NCI-H748 (cell line): ENCODE results near the gene CDS2.

Experiments used
- DNase-seq: peaks from one replicate; lab custom pipeline; 2025; ENCODE audit not compliant: unreplicated experiment; lab: John Stamatoyannopoulos, UW

Gene CDS2

GRCh38 chr20:5153152-5153467 lies 26.3 kb downstream of the CDS2 start:
- DNase-seq, result no peak

DNA sequence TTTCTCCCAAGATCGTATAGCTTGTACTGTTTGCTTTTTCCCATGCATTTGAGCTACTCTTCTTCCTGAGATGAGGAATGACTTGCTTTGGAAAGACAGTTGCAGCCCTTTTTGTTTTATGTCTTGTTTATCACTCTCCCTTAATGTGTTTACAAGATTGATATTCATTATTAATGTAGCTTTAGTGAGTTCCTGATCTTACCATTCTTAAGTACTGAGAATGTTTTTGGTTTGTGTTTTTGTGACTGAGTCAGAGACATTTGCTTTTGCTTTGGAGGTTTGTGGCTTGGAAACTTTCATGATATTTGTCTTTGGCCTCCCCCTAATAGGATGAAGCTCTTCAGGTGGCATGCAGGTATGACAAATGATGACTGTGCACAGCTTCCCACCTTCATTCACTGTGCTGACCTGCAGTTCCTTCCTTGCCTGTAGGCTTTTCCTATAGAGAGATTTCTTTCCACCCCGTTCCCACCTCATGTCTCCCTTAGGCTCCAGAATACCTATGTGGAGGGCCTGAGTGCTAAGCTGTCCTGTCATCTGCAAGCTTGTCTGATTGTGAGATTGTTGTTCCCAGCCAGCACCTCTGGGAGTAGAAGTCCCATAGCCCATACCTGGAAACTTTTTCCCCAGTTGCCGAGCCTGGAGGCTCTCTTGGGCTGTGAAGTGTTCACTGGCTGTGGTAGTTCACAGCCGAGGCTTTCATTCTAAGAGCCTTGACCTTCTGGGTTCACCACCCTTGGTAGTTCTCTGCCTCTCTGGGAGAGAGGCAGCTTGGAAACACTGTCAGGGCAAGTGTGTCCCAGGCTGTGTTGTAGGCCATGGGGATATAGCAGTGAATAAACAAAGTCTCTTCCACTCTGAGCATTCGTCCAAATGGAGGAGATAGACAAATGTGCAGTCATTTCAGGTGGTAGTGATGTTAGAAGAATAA lies 27.1 kb downstream of the CDS2 start:
- no peak for DNase-seq

- no peak for DNase-seq
Measured at GRCh38 chr20:5154543-5154925, 27.7 kb downstream of the CDS2 start.

DNA sequence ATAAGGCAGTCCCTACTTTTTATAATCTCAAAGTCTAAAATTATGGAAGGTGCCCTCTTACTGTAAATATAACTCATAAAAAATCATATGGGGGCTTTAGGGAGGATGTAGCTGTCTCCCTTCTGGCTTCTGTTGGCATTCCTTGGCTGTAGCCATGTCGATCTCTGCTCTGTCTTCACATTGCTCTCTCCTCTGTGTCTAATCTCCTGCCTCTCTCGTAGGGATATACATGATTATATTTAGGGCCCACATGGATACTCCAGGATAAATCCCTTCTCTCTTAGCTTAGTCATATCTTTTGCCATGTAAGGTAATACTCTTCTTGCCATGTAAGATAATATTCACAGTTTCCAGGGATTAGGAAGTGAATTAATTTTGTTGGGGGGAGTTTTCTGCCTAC lies 28.6 kb downstream of the CDS2 start:
- DNase-seq, result no peak

DNA sequence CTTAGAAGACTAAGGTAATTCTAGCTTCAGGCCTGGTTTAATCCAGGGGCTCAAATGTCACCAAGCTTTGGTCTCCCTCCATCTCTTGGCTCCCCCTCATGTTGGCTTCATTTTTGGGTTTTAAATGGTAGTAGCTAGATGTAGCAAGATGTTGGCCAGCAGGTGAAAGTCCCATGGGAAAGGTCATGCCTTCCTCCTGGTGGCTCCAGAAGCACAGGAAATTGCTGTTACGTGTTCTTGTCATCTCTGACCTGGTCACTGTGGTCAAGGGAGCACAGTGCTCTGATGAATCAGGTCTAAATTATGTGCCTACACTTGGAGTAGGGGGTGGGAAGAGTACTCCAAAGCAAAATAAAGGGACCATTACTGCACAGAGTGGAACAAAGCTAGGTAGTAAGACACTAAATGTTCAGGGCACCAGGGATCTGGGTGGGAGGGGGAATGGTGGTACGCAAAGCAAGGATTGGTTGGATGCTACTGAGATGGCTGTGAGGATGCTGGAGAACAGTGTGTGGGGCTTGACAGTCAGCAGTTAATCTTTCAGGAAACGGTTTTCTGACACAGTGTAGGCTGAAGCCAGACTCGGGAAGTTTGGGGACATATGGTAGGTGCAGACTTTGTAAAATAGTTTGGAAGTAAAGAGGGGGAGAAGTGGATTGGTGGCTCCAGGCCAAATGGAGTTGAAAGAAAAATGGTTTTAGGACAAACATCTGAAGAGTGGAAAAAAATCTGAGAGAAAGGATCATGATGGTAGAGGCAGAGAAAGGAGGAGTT lies 30.1 kb downstream of the CDS2 start:
- no peak for DNase-seq

DNA sequence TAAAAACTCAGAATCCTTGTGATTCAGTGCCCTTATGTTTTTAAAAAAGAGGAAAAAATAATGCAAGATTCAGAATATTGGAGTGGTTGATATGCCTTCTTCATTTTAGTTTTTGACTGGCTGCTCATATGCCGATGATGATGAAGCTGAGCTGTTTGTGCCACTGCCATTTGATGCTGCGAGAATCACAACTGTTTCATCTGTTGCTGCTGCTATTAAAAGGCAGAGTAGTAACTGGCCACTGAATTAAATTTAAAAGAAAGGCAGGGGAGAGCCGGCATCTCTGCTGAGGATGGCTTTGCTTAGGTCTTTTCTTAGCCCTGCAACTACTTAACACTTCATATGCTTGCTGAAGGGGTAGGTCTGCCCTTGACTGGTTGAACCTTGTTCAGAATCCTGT lies 33.1 kb downstream of the CDS2 start:
- no peak for DNase-seq

DNA sequence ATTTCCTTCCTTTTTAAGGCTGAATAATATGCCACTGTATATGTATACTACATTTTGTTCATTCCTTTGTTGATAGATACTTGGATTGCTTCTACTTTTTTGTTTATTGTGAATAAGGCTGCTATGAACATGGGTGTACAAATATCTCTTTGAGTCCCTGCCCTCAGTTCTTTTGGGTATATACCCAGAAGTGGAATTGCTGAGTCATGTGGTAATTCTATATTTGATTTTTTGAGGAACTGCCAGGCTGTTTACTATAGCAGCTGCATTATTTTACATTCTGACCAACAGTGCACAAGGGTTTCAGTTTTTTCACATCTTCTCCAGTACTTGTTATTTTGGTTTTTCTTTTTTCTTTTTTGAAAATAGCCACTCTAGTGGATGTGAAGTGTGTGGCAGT lies 34.1 kb downstream of the CDS2 start:
- DNase-seq, result no peak

DNA sequence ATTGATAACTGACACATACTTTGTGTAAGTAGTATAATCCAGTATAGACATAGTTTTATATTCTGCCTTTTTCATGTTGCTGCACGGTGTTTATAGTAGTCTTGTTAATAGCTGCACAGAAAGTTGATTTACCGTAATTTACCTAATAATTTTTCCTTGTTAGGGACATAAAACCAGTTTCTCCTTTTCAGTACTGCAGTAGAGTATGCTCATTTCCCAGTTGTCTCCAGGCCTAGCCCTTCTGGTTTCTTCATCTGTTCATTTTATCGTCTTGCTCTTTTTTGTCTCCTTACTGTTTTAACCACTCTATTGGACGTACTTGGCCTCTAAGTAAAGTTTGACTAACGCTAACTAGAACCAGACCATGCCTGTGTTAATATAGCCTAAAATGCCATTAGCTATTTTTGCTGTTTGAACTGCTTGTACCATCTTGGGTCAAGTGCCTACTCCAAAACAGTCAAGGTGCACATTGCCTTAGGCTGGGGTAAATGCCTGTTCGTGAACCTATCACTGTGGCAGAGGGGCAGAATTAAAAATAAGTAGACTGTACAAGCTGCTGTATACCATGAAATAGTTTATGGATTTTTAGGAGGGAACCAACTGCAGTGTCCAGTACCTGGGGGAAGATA lies 34.8 kb downstream of the CDS2 start:
- no peak for DNase-seq

DNA sequence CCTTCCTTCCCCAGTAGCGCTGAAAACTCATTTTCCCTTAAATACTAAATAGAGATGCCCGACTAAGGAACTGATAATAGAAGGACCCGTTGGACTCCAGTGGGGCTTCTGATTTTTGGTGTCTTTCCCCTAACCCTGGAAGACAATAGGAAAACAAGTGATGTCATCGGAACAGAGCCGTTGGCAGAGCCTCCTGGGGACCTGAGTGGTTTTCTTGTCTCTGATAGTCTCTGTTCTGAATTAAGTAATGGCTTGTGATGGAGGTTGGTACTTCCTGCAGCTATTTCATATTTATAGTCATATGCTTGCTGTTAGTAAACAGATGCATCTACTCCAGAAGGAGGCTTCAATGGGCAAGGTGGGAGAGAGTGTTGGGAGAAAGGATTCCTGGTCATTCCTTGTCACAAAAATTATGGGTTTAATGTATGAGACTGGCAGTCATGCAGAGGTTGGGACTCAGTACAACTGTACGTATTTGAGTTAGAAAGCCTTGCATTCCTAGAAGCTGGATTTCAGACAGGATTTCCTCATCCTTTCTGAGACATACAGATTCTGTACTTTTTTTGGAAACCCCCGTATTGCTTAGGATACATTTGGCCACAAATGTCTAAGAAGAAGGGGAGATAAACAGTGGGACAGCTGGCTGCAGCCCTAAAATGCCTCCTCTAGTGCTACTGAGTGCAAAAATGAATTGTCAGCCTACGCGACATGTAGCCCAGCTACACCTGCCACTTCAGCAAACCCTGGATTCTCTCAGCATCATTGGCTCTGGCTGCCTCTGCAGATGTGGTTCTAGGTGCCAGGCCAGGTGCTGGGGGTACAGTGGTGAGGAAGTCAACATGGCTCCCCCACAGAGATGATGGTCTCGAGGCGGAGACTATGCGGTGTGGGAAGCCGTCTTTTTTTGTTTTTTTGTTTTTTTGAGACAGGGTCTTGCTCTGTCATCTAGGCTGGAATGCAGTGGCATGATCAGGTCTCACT lies 38.1 kb downstream of the CDS2 start:
- DNase-seq, result no peak

GRCh38 chr20:5168651-5169396 lies 42.0 kb downstream of the CDS2 start:
- peak; percentile 18 for DNase-seq

DNA sequence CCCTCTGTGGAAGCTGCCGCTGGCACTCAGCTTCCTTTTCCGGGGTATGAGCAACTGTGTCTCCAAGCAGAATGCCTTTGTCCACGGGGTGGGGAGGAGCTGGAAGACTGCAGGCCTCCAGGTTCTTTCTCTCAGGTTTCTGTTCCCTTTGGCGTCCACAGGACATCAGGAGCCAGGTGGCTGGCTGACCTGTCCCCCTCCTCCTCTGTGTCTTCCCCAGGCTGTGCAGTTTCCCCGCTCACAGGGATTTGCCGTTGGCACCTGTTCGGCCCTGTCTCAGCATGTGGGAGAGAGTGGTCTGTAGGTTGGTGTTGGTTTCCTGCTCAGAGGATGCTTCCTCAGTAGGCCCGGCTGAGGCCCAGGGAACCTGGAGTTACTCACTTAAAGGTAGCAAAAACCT lies 43.5 kb downstream of the CDS2 start:
- no peak for DNase-seq

DNA sequence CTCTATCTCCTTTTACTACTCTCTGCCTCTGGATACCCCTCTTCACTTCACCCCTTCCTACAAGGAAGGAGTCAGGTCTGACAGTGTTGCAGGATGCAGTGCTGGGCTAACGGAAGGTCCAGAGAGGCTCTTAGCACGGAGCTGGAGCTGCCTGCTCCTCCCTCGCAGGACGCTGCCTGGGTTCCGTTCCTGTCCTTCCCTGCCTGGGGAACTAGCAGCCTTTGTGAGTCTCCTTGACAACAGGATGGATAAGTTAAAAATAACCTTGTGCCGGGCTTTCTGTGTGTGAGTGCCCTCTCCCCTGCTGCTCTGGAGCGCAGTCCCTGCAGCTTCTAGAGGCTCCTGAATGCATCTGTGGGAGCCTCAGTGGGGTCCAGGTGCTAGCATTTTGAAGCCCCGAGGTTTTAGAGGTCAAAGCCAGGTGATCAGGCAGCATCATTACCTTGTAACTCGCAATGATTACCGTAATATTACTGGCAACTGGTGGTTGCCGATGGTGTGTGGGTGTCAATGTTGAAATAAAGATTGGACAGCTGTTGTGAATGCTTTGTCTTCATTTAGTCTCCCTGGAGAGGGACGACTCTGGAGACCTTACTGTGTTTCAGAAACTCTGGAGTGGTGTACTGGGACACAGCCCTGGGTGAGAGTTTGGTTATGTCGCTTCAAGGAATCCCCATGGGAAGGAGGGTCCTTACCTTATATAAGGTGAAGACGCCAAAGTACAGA lies 44.4 kb downstream of the CDS2 start:
- no peak for DNase-seq

- DNase-seq, result no peak
Measured at GRCh38 chr20:5171790-5172164, 45.0 kb downstream of the CDS2 start.

DNA sequence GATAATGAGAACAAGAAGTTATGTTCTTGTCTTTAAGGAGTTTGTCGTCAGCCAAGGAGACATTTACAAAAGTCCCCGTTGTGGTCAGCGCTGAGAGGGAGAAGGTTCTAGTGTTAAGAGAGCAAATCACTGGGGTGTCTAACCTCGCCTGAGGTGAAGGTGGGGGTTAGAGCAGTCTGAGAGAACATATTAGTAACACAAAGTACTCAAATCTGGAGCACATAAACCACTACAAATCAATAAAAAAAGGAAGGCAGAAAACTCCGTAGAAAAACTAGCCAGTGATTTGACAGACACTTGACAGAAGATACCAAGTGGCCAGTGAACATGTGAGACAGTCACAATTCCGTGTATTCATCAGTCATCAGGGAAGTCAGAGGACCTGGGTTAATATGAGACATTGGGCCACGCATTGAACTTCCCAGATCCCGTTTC lies 45.4 kb downstream of the CDS2 start:
- no peak for DNase-seq

GRCh38 chr20:5172903-5173463 lies 46.2 kb downstream of the CDS2 start:
- DNase-seq, result no peak

DNA sequence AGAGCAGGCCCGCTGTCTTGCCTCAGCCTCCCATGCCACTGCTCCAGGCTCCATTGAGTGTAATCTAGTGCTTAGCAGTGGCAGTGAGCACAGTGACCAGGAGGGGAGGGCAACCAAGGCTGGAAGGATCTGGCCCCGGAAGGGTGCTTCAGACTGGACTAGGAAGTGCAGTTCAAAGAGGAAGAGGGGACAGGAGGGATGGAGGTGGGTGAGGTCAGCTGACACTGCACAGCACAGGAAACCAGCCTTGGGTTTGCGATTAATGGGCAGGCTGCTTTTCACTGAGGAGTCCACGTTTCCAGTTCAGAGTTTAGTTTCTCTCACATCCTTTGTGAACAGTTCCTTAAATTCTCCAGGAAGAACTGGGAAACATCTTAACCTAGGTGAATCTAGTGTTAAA lies 46.9 kb downstream of the CDS2 start:
- DNase-seq, result no peak

GRCh38 chr20:5177071-5177470 lies 50.3 kb downstream of the CDS2 start:
- no peak for DNase-seq

DNA sequence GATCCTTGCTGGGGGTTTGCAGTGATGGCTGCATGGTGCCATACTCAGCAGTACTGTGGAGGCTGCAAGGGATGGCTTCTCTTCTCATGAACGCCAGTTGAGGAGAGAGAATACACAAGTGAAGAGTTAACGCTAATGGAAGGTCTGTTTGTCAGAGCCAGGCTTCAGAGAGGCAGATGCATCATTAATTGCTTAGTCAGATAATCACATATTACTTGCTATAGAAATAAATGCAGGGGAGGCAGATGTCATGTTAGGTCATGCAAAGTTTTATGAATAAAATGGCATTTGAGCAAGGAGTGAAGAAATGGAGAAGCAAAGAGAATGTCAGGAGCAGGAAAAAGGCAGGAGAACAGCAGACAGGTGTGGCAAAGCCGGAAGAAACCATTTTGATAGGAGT lies 51.2 kb downstream of the CDS2 start:
- DNase-seq, result no peak

DNA sequence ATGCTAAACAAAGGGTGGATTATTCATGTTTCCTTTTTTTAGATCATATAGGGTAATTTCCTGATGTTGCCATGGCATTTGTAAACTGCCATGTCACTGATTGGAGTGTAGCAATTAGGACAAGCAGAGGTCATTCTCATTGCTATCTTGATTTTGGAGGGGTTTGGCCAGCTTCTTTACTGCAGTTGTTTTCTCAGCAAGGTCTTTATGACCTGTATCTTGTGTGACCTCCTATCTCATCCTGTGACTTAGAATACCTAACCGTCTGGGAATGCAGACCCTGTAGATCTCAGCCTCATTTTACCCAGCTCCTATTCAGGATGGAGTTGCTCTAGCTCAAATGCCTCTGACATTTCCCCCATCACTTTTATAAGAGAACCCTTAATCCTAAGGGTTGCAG lies 53.6 kb downstream of the CDS2 start:
- no peak for DNase-seq
